DMS 273 (cell line): ENCODE measurements around the gene MAD1L1.
A peak's percentile ranks its signal among the peaks of the same experiment; 100 is the strongest.

Source experiments
- DNase-seq: peaks from one replicate; lab custom pipeline; 2025; ENCODE audit not compliant: unreplicated experiment; lab: John Stamatoyannopoulos, UW

The MAD1L1 gene

GRCh38 chr7:2242541-2243429 lies 10.0 kb upstream of the MAD1L1 start:
- DNase-seq = peak; percentile 91

GRCh38 chr7:2241580-2242540 lies 9.1 kb upstream of the MAD1L1 start, which contains the start of the genes MRM2 and NUDT1:
MRM2 (minus strand) TSS chr7:2242205; CDS start chr7:2242169, 36 bp downstream.
NUDT1 (plus strand) TSS chr7:2242226; CDS start chr7:2244575, 2,349 bp downstream.
- peak; percentile 92 for DNase-seq

GRCh38 chr7:2239242-2239641 lies 6.5 kb upstream of the MAD1L1 start:
- DNase-seq = no peak

- peak; percentile 52 for DNase-seq
Observed at GRCh38 chr7:2237109-2237602, 4.4 kb upstream of the MAD1L1 start.

GRCh38 chr7:2233926-2234325 lies 1.2 kb upstream of the MAD1L1 start:
- no peak for DNase-seq

GRCh38 chr7:2231992-2232765 lies 566 bp downstream of the MAD1L1 start:
- peak; percentile 75 for DNase-seq

GRCh38 chr7:2230882-2231281 lies 1.9 kb downstream of the MAD1L1 start:
- no peak for DNase-seq

- no peak for DNase-seq
Observed at GRCh38 chr7:2230226-2230625, 2.5 kb downstream of the MAD1L1 start.

- no peak for DNase-seq
Observed at GRCh38 chr7:2229467-2229866, 3.3 kb downstream of the MAD1L1 start.

- DNase-seq = no peak
Observed at GRCh38 chr7:2228921-2229320, 3.8 kb downstream of the MAD1L1 start.

GRCh38 chr7:2227699-2228098 lies 5.0 kb downstream of the MAD1L1 start:
- DNase-seq = no peak

GRCh38 chr7:2225830-2226229 lies 6.9 kb downstream of the MAD1L1 start:
- DNase-seq = no peak

GRCh38 chr7:2225336-2225735 lies 7.4 kb downstream of the MAD1L1 start:
- DNase-seq = no peak

GRCh38 chr7:2224934-2225333 lies 7.8 kb downstream of the MAD1L1 start:
- no peak for DNase-seq

GRCh38 chr7:2224491-2224928 lies 8.2 kb downstream of the MAD1L1 start:
- no peak for DNase-seq

- DNase-seq = no peak
Observed at GRCh38 chr7:2223321-2223720, 9.4 kb downstream of the MAD1L1 start.

- no peak for DNase-seq
Observed at GRCh38 chr7:2222516-2222915, 10.2 kb downstream of the MAD1L1 start.

GRCh38 chr7:2220954-2221353 lies 11.8 kb downstream of the MAD1L1 start:
- no peak for DNase-seq

GRCh38 chr7:2220506-2220905 lies 12.2 kb downstream of the MAD1L1 start:
- DNase-seq = no peak

GRCh38 chr7:2220030-2220429 lies 12.7 kb downstream of the MAD1L1 start:
- DNase-seq = no peak

GRCh38 chr7:2219606-2220005 lies 13.1 kb downstream of the MAD1L1 start:
- no peak for DNase-seq
